ENCODE data around the gene EFCAB14.
"Not testable (repeated sequence)": the region's sequence is repeated elsewhere in the genome, so short reads cannot be mapped to it uniquely, and the experiment has no call there.

The EFCAB14 gene

DNA sequence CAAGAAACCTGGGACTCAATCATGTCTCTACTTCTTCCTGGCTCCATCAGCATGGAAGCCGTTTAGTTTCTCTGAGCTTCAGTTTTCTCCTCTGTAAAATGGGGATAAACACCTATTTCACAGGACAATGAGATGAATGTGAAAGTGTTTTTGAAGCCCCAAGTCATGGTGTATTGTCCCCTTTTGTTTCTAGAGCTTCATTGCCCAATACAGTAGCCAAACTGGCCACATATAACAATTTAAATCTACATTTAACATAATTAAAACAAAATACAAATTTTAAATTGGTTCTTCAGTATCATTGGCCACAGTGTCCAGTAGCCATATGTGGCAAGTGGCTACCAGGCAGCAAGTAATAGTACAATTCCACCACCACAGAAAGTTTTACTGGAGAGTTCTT, 2.3 kb upstream of the EFCAB14 start:
- DNase-seq = no peak

DNA sequence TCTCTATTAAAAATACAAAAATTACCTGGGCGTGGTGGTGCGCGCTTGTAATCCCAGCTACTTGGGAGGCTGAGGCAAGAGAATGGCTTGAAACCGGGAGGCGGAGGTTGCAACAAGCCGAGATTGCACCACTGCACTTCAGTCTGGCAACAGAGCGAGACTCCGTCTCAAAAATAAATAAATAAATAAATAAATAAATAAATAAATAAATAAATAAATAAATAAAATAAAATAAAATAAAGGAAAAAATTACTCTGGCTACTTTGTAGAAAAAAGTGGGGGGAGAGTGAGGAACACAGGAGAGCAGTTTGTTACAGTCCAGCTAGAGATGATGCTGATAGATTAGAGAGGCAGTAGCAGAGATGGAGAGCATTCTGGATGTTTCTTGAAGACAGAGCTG, 1.4 kb upstream of the EFCAB14 start:
- DNase-seq = not testable (repeated sequence)

DNA sequence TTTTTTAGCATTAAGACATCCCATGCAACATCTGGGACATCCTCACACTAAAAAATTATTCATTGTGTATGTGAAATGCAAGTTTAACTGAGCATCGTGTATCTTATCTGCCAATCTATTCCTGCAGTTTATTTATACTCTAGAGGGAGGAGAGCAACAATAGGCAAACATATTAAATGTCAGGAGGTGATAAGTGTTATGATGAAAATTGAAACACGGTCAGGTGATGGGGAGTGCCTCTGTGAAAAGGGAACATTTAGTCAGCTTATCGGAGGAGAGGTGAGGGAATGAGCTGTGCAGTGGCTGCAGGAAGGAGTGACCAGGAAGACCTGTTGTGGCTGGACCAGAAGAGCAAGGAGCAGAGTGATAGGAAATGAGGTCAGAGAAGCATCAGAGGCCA, 775 bp upstream of the EFCAB14 start:
- DNase-seq = no peak

DNA sequence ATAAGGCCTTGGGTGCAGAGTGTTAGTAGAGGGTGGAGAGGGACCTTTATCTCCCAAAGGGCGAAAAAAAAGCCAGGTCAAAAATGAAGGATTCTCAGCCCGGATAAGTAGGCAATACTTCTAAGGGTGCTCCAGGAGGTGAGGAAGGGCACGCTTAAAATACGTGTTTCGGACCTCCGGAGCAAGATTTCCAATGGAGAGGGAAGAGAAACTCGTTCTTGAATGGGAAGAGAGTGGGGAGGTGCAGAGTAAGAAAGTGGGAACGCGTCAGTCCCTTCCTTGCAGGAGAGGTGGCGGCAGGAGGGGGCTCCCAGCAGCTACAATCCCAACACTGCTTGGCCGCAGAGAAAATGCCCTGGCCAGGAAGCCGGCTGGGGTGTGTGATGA, 581 bp downstream of the EFCAB14 start:
- DNase-seq = no peak

DNA sequence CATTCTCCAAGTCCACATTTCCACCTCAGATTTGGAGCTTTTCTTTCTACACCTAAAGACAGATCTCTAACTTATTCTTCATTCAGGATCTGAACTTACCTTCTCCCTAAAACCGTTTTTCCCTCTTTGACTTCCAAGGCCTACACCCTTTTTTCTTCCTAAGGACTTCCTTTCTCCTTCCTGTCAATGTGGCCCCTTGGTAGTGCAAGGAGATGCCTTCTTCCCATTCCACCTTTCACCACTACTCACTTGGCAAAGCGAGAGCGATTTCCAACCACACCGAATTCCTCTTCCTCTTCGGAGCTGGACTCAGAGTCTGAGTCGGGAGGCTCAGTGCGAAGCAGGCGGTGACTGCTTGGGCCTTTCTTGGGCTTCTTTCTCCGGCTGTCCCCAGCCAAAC, 1.3 kb downstream of the EFCAB14 start:
- DNase-seq = no peak

DNA sequence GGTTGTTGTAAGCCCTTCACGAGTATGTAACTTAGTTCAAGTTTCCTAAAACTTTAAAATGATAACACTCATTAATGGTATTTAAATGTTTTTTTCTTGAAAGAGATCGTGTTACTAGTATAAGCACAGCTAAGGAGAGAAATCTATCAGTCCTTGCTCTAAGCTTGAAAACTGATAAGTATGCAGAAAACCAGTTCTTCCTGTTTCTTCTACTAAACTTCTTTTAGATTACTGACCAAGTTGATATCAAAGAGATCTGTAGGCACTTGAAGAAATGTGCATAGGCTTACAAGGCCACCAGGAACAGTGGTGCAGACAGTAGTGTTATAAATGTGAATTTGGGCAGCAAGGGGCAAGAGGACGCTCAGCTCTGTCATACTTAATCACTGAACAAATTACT, 3.9 kb downstream of the EFCAB14 start:
- no peak for DNase-seq

DNA sequence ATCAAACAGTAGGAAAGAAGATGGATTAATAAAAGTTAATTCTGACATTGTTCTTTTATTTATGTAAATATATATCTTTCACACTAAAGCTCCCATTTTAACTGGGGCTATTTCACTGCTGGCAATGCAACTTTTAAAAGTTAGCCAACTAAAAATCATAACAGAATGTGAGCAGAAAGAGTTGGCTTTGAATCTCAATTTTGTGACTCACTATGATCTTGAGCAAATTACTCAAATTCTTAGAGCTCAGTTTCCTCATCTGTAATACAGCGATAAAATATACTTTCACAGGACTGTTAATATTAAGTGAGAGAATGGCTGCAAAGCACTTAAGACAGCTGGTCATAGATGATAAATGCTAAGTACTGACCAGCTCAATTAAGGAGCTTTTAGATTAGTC, 10.8 kb downstream of the EFCAB14 start:
- no peak for DNase-seq

GRCh38 chr1:46705408-46705807, 13.5 kb downstream of the EFCAB14 start:
- no peak for DNase-seq

GRCh38 chr1:46703927-46704641, 14.8 kb downstream of the EFCAB14 start:
- DNase-seq = no peak

GRCh38 chr1:46699666-46700065, 19.2 kb downstream of the EFCAB14 start:
- no peak for DNase-seq

DNA sequence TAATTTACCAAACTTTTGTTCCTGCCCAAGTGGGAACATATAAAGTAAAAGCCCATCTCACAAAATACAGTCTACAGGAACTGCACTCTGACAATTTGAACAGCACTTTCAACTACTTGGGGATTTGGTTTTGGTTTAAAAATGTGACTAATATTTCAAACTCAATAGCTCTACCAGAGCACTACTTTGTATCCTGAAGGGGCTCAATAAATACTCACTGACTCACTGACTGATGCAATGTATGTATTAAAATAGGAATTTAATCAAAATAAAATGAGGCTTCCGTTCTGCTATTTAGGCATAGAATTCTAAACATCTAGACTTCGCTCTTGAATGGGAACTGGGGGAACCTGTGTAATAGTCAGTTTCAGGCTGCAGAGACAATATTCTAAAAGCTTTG, 21.9 kb downstream of the EFCAB14 start:
- DNase-seq = no peak

- DNase-seq = not testable (repeated sequence)
These were observed 24.2 kb downstream of the EFCAB14 start for GRCh38 chr1:46694676-46695075.

- DNase-seq = no peak
These were observed 25.8 kb downstream of the EFCAB14 start for GRCh38 chr1:46692811-46693770.

DNA sequence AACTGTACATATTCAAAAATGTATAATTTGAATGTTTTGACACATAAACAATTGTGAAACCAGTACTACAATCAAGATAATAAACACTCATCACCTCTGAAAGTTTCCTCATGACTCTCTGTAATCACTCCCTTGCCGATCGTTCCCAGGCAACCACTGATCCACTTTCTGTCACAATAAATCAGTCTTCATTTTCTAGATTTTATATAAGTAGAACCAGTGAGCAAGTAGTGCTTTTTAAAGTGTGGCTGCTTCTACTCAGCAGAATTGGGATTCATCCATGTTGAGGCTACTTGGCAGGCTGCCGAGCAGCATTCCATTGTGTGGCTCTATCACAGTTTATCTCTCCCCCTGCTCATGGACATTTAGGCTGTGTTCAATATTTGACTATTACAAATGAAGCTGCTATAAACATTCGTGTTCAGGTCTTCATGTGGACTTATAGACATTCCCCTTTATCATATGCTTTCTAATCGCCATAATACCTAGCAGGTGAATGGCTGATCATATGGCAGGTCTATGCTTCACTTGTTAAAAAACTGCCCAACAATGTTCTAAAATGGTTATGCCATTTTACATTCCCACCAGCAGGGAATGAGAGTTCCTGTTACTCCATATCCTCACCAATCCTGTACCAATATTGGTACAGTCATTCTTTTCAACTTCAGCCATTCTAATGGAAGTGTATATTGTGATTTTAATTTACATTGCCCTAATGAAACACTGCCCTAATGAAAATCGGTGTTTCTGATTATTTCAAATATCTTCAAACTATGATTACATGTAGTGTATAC, 26.7 kb downstream of the EFCAB14 start:
- no peak for DNase-seq

GRCh38 chr1:46690931-46691421, 27.9 kb downstream of the EFCAB14 start:
- no peak for DNase-seq

DNA sequence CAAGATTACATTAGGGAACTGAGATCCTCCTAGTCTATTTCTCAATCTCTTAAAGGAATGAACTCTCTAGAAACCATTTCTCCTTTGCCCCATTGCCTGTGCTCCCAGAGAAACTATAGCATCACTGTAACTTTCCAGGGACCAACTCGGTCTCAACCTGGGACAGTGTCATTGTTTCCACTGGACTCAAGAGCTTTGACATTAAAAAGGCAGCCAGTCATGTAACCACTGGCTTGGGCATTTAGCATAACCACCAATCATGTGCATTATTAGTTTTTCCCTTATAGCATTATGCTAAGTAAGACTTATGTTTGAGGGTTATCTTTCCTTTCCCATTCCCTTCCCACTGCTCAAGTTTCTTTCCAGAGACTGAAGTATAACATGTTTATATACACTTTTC, 29.0 kb downstream of the EFCAB14 start:
- no peak for DNase-seq

DNA sequence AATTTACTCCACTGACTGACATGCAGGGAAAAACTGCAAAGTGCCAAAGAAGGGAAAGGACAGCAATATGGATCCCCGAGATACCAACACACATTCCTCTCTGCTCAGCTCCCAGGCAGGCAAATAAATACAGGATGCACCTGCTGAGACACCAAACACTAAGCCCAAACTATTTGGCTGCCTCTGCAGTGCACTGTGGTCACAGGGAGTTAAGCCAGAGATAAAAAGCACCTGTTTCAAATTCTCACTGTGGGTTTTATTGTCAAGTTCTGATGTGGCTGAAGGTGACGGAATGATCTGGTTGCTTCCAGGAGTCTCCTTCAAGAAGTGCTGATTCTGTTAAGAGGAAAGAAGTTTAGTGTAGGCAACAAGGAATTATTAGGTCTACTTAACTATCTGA, 29.6 kb downstream of the EFCAB14 start:
- no peak for DNase-seq

DNA sequence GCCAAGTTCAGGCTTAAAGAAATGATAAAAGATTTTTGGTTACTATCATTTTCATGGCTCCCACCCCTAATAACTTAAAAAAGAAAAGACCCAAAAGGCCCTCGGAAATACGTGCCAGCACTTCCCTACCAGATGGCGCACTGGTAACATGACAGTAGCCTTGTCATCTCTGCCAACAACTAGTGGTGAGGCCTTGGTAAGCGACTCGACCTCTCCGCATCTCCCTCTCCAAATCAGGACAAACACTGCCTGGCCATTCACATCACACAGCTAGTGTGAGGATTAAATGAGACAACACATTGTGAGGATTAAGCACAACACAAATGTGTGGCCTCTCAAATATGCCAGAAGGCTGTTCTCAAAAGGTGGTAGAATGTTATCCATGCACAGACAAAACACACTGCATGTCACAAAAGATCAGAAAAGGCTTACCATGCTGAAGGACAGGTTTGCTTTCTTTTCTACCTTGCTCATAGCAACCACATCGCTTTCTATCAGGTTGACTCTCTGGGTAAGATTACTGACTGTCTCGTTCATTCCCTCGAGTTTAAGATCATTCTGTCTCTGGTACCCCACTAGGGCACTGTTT, 30.9 kb downstream of the EFCAB14 start:
- no peak for DNase-seq

DNA sequence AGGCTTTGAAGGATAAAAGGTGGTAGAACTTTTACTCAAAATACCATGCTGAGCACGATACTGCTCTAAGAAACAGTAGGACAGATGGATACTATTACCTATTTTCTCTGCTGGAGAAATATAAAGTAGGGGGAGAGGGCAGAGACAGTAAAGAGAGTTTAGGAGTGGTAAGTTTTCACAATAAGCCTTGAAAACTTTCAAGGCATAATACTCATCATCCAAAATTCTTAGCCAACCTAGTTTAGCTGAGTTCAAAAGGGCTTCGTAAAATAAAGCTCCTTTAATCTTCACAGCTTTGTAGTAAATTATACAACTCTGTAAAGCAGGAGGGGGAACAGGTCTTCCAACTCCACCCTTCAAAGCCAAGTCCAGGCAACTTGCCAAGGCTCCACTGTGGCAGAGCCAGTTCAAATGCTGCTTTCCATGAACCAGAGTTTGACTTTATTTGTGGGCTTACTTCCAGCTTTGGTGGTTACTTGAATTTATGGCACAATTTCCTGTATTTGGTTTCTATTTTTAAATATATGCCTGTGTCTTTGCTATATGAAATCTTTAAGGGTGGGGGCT, 31.7 kb downstream of the EFCAB14 start:
- DNase-seq = no peak

GRCh38 chr1:46686255-46686654, 32.7 kb downstream of the EFCAB14 start:
- DNase-seq = no peak

- no peak for DNase-seq
These were observed 34.2 kb downstream of the EFCAB14 start for GRCh38 chr1:46684670-46685069.

GRCh38 chr1:46682064-46682463, 36.9 kb downstream of the EFCAB14 start:
- DNase-seq = no peak
